NCI-H1417 treated with DMSO at 0.1 percent for 48 hours (cell line): ENCODE results near the gene PDZD2.

Source experiments
- DNase-seq: peaks from one replicate; lab custom pipeline; 2025; lab: John Stamatoyannopoulos, UW

The PDZD2 gene

GRCh38 chr5:32143617-32144377 is 504.9 kb downstream of the PDZD2 start:
- no peak for DNase-seq

- no peak for DNase-seq
Observed at GRCh38 chr5:32144378-32145207, 505.7 kb downstream of the PDZD2 start.

- DNase-seq = no peak
Observed at GRCh38 chr5:32145378-32145777, 506.4 kb downstream of the PDZD2 start.

GRCh38 chr5:32147236-32147635 is 508.3 kb downstream of the PDZD2 start:
- DNase-seq = no peak

GRCh38 chr5:32147959-32148358 is 509.0 kb downstream of the PDZD2 start:
- DNase-seq = no peak

GRCh38 chr5:32150366-32150765 is 511.4 kb downstream of the PDZD2 start:
- DNase-seq = no peak

GRCh38 chr5:32151198-32151597 is 512.3 kb downstream of the PDZD2 start:
- no peak for DNase-seq

GRCh38 chr5:32153723-32154122 is 514.8 kb downstream of the PDZD2 start:
- no peak for DNase-seq

- no peak for DNase-seq
Observed at GRCh38 chr5:32155211-32155610, 516.3 kb downstream of the PDZD2 start.

GRCh38 chr5:32156635-32157034 is 517.7 kb downstream of the PDZD2 start:
- DNase-seq = no peak

- DNase-seq = no peak
Observed at GRCh38 chr5:32157078-32157477, 518.1 kb downstream of the PDZD2 start.

- DNase-seq = no peak
Observed at GRCh38 chr5:32158679-32158975, 519.7 kb downstream of the PDZD2 start.

GRCh38 chr5:32159328-32160072 is 520.6 kb downstream of the PDZD2 start:
- DNase-seq = no peak

- DNase-seq = no peak
Observed at GRCh38 chr5:32160228-32160627, 521.3 kb downstream of the PDZD2 start.
